GM19455 (cell line): ENCODE measurements around the gene RPN2.
A peak's percentile ranks its signal among the peaks of the same experiment; 100 is the strongest.

Source experiments
- ATAC-seq: cut with Tn5 transposase; IDR thresholded peaks from one replicate; pipeline ENCODE4 v1.9.1; 2021; ENCODE audit not compliant: unreplicated experiment

RPN2 gene

GRCh38 chr20:37261714-37262113 is 82.6 kb downstream of the RPN2 start, which contains the start of gene GHRH:
TSS of gene GHRH (minus strand) at chr20:37261814. CDS start at chr20:37256889, 4,925 bp downstream.
- ATAC-seq = no peak

- ATAC-seq = no peak
Measured at GRCh38 chr20:37262505-37262904, 83.4 kb downstream of the RPN2 start.

- ATAC-seq = no peak
Measured at GRCh38 chr20:37263686-37264085, 84.6 kb downstream of the RPN2 start.

GRCh38 chr20:37265152-37265551 is 86.0 kb downstream of the RPN2 start:
- no peak for ATAC-seq

GRCh38 chr20:37266940-37267666 is 88.0 kb downstream of the RPN2 start:
- ATAC-seq = no peak

- ATAC-seq = no peak
Measured at GRCh38 chr20:37267667-37268313, 88.7 kb downstream of the RPN2 start.

GRCh38 chr20:37270576-37271420 is 91.7 kb downstream of the RPN2 start:
- no peak for ATAC-seq

- ATAC-seq = no peak
Measured at GRCh38 chr20:37271421-37271768, 92.3 kb downstream of the RPN2 start.

- no peak for ATAC-seq
Measured at GRCh38 chr20:37273988-37274387, 94.9 kb downstream of the RPN2 start.

- ATAC-seq = no peak
Measured at GRCh38 chr20:37274851-37275524, 95.9 kb downstream of the RPN2 start.

- peak; percentile 73 for ATAC-seq
Measured at GRCh38 chr20:37276494-37277252, 97.5 kb downstream of the RPN2 start.

GRCh38 chr20:37277253-37277593 is 98.1 kb downstream of the RPN2 start:
- no peak for ATAC-seq

- no peak for ATAC-seq
Measured at GRCh38 chr20:37278966-37279590, 99.9 kb downstream of the RPN2 start.

- no peak for ATAC-seq
Measured at GRCh38 chr20:37279820-37280219, 100.7 kb downstream of the RPN2 start.

- no peak for ATAC-seq
Measured at GRCh38 chr20:37280403-37280802, 101.3 kb downstream of the RPN2 start.

- ATAC-seq = no peak
Measured at GRCh38 chr20:37282556-37282955, 103.4 kb downstream of the RPN2 start.

GRCh38 chr20:37283530-37284195 is 104.5 kb downstream of the RPN2 start:
- ATAC-seq = no peak

- ATAC-seq = no peak
Measured at GRCh38 chr20:37284691-37285161, 105.6 kb downstream of the RPN2 start.

- ATAC-seq = no peak
Measured at GRCh38 chr20:37285664-37286374, 106.7 kb downstream of the RPN2 start.
